Measurements from ENCODE around the gene CACNB1.
"Not testable (repeated sequence)": the region's sequence is repeated elsewhere in the genome, so short reads cannot be mapped to it uniquely, and the experiment has no call there.

CACNB1 gene

DNA sequence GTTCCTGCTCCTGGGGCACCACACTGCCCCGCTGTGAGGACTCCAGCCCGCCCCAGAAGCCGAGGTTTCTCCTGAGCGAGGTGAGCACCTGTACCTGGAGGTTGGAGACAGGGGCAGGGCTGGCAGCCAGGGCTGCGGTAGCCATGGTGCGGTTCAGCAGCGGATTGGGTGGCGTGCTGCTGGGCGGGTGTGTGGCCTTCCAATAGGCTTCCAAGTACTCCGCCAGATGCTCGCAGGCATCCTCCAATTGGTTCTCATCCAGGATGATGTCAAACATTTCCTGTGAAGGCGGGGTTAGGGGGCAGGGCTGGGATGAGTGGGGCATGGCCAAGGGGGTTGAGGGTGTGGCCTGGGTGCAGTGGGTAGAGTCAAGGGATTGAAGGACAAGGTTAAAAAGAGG is 20.2 kb downstream of the CACNB1 start:
- no peak for FAIRE-seq

DNA sequence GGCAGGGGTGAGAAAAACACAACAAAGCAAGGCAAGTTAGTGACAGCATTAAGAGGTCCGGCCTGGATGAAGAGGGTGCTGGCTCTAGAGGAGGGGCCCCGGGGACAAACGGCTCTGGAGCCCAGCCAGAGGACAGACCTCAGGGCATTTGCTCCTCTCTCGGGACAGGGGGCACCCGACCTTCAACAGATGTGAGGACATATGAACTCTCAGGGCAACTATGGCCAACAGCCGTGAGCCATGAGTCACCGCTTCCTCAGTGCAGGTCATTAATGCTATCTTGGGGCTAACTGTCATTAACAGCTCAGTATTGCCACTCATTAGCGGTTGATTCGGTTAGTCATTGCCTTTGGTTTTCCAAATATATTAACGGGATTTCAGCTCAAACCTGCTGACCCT is 21.8 kb downstream of the CACNB1 start:
- DNase-seq (ENCODE audit: low spot score) (no peak), FAIRE-seq (no peak)

More for the DNA sequence above, 20.2 kb downstream of the CACNB1 start:
- DNase-seq (ENCODE audit: low spot score) = no peak

DNA sequence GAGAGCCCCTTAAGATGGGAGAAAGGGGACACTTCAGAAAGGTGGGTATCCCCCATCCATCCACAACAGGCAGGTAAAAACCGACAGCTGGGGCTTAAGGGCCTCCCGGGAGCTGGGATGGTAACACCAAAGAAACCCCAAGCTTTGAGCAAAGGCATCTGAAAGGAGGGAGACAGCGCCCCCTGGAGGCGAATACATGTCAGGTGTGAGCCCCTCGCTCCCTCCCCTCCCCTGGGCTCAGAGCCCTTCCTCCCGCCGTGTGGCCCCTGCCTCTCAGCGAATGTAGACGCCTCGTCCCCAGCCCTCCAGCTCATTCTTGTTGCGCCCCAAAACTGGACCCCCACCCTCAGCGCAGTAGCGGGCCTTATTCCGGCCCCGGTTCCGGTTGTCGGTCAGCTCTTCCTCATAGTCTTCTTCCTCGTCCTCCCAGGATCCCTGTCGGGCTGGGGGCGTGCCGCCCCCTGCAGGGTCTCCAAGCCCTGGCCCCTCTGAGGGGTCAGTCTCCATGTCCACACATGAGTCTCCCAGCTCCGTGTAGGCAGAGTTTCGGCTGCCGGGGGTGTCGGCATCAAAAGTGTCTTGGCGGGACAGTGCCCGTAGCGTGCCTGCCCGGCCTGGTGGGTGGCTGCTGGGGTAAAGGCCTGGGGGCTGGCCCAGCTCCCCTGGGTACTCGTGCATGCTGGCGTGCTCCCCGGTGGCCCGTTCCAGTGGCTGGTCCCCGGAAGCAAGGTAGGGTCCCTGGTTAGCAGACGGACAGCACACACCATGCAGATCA is 22.4 kb downstream of the CACNB1 start:
- FAIRE-seq = peak; percentile 42

DNA sequence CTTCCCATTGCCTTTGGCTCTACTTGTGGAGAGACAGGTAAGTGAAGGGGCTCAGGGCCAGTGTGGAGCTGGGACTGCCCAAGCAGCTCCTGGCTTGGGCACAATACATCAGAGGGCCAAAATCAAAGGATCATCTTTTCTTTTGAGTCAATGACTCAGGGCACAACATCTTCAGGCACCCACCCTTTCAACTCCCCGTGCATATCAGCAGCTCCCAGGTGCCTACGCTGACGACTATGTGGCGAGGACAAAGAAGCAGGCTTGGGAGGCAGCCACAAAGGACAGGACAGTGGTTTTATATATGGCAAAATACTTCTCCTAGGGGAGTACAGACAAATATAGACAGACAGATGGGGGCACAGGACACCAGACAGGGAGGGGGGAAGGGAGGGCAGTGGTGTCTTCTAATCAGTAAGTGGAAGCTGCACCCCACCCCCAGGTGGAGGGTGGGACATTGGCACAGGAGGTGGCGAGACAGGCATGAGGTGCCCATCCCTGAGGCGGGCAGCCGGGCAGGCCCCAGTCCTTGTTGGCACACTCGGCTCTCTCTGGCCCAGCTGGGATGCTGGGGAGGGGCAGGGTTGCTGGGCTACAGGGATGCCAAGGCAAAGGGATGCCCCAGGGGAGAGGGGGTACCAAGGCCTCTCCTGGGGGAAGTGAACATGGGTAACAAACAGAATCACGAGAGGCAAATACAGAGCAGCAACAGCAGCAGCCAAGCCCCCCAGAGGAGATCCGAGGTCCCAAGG is 23.8 kb downstream of the CACNB1 start:
- DNase-seq (ENCODE audit: low spot score) (no peak), FAIRE-seq (no peak)

More for the DNA sequence above, 22.4 kb downstream of the CACNB1 start:
- peak; percentile 75 for DNase-seq (ENCODE audit: low spot score)

DNA sequence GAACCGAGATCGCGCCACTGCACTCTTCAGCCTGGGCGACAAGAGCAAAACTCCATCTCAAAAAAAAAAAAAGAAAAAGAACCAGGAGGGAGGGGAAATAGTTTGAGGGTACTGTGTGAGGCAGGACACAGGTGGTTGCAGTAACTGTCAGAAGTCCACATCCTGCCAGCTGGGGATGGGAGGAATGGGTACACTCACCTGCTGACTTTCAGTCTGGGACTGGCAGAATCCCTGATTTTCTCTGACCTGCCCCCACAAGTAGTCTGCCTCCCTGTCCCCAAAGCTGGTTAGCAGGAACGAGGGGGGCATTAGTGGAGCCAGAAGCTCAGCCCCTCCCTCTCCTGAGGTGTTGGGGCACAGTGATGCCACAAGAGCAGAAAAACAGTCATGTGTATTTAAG is 24.4 kb downstream of the CACNB1 start:
- DNase-seq (ENCODE audit: low spot score) (no peak), FAIRE-seq (no peak)

DNA sequence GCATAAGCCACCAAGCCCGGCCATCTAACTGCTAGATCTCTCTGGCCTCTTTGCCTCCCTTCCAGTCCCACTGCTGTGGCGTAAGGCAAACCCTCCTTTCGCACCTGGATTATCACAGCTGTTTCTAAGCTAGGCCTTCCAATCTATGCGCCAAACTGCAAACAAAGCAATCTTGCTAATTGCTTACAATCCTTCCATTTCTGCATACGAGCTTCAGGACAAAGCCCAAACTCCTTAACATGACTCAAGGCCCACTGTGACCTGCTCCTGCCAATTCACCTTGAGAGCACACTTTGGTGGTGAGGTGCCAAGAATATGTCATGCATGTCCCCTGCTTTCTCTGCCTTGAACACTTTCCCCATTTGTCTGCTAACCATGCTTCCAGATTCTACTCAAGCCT is 25.5 kb downstream of the CACNB1 start:
- DNase-seq (ENCODE audit: low spot score) (no peak), FAIRE-seq (peak; percentile 9)

DNA sequence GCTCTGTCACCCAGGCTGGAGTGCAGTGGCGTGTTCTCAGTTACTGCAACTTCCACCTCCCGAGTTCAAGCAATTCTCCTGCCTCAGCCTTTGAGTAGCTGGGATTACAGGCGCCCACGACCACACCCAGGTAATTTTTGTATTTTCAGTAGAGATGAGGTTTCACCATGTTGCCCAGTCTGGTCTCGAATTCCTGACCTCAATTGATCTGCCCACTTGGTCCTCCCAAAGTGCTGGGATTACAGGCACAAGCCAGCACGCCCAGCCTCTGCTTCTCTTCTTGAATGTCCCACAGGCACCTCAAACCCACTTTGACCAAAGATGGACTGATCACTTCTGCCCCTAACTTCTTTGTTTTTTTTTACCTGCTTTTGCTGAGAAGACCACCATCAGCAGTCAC is 26.9 kb downstream of the CACNB1 start:
- FAIRE-seq (no peak), DNase-seq (ENCODE audit: low spot score) (no peak)

DNA sequence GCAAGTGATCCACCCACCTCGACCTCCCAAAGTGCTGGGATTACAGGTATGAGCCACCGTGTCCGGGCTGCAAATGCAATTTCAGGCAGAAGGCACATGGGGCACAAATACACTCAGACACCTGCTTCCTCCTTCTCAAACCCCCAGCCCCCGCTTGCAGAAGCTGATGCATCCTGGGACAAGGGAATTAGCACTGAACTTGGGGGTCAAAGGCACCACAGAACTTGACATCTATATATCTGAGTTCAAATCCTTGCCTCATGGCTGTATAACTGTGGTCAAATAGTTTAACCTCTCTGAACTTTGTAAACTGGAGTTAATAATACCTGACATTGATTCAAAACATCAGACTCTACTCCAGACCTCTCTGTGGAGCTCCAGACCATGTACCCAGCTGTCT is 27.4 kb downstream of the CACNB1 start:
- no peak for FAIRE-seq

DNA sequence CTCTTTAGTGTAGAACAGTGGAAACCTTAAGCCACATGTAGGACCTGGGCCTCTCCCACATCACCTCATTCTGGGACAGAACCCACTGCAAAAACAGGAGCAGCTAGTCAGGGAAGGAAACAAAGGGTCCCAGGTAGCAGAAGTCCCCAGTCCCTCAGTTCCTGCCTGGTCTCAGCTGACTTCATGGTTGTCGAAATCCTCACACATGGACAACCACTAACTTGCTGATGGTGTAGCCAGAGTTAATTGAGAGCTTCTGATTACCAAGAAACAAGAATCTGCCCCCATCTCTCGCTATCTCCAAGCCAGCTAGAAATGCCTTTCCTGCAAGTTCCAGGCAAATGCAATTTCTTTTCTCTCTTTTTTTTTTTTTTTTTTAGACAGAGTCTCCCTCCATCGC is 28.0 kb downstream of the CACNB1 start:
- no peak for FAIRE-seq

More for the DNA sequence above, 27.4 kb downstream of the CACNB1 start:
- DNase-seq (ENCODE audit: low spot score) = no peak

DNA sequence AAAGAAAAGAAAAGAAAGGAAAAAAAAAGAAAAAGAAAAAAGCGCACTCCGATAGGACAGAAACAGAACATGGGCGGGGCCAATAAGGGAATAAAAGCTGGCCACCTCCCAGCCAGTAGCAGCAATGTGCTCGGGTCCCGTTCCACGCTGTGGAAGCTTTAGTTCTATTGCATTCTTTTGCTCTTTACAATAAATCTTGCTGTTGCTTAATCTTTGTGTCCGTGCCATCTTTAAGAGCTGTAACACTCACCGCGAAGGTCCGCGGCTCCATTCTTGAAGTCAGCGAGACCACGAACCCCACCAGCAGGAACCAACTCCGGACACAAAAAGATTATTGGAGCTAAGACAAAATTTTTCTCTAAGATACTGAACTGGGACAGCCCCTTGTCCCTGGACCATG is 28.4 kb downstream of the CACNB1 start:
- no peak for DNase-seq (ENCODE audit: low spot score)

More for the DNA sequence above, 28.0 kb downstream of the CACNB1 start:
- DNase-seq (ENCODE audit: low spot score) = no peak

DNA sequence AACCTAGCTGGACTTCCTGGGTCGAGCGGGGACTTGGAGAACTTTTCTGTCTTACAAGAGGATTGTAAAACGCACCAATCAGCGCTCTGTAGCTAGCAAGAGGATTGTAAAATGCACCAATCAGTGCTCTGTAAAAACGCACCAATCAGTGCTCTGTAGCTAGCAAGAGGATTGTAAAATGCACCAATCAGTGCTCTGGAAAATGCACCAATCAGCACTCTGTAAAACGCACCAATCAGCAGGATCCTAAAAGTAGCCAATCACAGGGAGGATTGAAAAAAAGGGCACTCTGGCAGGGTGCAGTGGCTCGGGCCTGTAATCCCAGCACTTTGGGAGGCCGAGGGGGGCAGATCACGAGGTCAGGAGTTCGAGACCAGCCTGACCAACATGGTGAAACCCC is 29.0 kb downstream of the CACNB1 start:
- FAIRE-seq; DNase-seq (ENCODE audit: low spot score): not testable (repeated sequence)

More for the DNA sequence above, 28.4 kb downstream of the CACNB1 start:
- no peak for FAIRE-seq

DNA sequence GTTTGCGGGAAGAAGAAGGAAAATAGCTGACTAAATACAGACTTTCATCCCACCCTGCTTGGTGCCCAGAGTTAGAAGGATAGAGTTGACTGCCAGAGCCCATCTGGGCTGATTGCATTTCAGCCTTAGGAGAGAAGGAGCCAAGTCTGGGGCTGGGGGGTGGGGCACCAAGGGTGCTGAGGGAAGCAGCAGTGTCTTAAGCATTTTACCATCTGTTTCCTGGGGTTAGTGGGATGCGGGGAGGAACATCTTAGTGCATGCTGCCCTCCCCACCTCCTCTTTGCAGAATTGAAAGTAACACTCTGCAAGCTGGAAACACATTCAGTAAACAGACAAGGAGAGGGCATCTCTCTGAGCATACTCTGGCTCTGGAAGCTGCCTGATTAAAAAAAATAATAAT is 30.0 kb downstream of the CACNB1 start:
- no peak for FAIRE-seq

DNA sequence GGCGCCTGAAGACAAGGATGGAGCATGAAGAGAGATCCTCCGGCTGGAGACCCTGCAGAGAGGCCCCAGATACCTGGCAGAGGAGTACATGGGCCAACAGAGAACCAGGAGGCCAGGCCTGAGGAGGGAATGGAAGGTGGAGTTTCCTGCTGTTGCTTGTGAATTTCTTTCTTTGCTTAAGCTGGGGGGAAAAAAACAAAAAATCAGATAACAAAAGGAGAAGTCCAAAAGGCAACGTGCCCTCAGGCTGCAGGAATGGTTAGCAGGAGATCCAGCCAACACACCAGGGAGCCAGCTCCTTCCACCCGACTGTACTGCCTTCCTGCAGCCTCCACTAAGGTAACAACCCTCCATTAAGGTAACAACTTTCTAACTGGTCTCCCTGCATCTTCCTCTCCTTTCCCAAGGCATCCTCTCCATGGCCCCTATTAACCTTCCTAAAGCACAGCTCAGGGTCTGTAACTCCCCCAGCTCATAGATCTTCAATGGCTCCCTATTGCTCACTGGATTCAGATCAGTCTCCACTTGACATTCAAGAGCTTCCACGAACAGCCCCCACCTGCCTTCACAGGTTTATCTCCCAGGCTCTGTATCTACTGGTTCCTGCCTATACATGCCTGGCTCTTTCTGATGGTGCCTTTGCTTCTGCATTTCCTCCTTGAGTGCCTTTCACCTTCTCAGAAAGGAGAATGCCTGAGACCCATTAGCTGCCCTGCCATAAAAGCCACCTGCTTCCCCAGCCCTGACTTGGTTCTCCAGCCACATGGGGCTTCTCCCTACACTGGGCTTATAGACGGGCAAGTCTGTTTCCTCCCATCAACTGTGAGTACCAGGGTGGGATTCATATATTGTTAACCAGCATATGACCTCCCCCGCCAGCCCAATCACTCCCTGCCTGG is 30.8 kb downstream of the CACNB1 start:
- FAIRE-seq = no peak
- DNase-seq (ENCODE audit: low spot score) = no peak

More for the DNA sequence above, 30.0 kb downstream of the CACNB1 start:
- DNase-seq (ENCODE audit: low spot score) = no peak

DNA sequence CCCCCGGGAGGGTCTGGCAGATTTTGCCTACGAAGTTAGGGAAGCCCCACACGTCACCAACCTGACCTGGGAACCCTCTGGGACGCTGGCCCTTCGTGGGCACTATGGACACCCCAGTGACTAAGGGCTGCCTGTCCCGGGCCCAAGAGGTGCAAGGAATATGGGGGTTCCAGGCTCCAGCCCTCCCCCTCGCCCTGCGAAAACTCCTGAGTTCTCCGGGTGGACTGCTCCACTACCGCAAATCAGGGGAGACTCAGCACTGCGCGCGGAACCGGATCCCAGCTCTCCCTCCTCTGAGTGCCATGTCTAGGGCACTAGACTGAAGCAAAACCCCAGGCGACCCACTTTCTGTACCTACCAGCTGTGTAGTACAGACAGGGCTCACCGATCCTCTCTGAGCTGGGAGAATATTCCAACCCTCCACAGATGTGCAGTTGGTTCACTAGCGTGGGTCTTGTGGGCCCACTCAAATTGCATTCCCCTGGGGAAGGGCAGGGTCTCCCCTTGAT is 31.6 kb downstream of the CACNB1 start, which contains the start of gene ARL5C:
Gene ARL5C (minus strand): TSS at position 321 of the 509 bp plus-strand sequence. CDS start 401 bp downstream, outside the sequence.
- FAIRE-seq (no peak), DNase-seq (ENCODE audit: low spot score) (no peak)

DNA sequence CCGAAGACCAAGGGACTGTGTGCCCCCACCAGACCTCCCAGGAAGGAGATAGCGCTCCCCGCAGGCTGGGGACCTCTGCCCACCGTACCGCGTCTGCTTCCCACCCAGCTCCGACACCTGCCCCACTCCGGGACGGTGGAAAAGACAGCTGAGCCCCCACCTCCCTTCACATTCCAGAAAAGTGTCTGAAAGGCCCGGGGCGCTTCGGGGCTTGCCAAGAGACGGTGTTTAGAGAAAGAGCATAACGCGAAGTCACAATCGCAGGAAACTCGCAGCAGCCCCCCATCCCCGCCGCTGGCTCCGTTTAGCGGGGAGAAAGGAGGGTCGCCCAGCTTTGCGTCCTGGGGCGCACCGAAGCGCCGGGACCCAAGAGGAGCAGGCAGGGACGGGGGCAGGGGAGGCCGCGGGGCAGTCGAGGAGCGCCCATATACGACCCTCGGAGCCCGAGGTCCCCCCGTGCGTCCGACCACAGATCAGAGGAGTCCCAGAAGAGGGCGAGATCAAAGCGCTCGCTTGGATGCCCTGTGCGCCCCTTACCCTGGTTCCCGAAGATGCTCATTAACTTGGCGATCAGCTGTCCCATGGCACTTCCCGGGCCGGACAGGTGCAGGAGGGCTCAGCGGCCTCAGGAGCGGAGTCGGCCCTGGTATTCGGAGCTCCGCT is 32.2 kb downstream of the CACNB1 start:
- DNase-seq (ENCODE audit: low spot score) = no peak
- FAIRE-seq = no peak

DNA sequence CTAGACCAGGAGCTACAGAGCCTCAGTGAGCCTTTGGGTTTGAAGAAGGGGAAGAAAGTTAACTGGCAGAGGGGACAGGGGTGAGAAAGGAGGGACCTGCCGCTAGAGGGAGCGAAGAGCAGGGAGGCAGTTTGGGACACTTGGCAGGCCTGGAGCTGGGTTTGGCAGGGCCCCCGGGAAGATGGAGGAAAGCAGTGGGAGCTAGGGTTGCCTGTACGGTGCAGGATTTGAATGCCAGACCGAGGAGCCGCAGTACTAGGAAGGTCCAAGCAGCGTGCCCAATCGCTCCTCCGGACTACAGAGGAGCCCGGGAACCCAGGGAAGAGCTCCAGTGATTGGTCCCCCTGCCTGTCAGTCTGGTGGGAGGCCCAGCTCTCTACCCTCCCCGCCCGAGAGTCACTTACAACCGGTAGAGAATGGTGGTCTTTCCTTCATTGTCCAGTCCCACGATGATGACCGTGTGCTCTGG is 32.8 kb downstream of the CACNB1 start:
- FAIRE-seq (peak; percentile 27), DNase-seq (ENCODE audit: low spot score) (peak; percentile 87)

DNA sequence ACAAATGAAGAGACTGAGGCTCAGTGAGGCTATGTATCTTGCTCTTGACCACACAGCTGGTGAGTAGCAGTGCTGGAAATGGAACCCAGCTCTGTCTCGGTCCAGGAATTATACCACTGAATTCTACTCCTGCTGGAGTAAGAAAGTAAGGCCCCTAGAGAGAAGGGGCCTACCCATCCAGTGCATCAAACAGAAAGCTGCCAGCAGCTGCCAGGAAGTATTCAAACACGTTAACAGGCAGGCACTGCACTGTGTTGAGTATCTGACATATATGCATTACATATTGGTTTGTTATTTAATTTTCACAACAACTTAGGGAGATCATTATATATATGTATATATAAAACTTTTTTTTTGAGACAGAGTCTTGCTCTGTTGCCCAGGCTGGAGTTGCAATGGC is 35.5 kb downstream of the CACNB1 start:
- FAIRE-seq = no peak
- DNase-seq (ENCODE audit: low spot score) = no peak

DNA sequence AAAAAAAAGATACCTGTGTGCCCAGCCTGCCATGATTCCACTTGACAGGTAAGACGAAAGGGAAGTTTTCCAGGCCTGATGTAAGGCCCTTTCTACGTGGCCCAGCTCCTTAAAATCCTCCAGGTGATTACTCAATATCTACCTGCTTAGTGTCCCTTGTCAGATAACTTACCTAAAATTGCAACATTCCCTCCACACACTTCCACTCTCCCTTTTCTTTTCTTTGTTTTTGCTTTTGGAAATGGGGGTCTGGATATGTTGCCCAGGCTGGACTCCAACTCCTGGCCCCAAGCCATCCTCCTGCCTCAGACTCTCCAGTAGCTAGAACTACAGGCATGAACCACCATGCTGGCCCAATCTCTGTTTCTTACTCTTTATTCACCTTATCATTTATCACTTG is 38.8 kb downstream of the CACNB1 start:
- no peak for FAIRE-seq

DNA sequence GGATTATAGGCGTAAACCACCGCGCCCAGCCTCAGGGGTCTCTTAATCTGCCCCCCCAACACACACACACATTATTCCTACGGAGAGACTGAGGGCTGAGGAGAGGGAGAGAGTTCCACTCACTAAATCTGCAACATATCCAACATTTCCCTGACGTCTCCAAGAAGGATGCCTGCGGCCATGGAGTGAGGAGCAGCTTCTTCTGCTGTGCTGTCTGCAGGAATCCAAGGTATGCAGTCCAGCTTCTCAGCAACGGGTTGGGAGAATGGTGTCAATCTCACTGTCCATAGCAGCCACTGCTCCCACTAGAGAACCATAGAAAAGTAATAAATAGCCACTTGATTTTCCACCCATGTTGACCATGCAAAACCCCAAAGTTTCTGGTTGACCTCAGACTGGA is 41.0 kb downstream of the CACNB1 start:
- DNase-seq (ENCODE audit: low spot score) = no peak

More for the DNA sequence above, 38.8 kb downstream of the CACNB1 start:
- DNase-seq (ENCODE audit: low spot score) = no peak

DNA sequence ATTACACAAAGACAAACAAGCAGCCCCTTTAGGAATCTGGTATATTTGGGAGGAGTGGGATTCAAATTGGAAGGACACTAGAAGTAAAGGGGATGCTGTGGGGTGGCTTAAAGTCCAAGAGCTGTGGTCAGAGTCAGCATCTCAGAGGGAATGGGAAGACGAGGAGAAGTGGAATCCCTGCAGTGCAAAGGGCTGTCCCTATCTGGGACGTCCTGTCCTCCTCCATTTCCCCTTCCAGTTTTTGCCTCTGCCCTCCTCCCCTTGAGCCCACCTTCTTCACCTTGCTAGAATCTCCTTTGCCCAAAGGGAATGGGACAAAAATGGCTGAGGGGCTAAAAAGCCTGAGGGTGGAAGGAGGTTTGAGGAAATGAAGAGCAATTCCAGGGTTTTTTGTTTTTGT is 41.8 kb downstream of the CACNB1 start:
- no peak for DNase-seq (ENCODE audit: low spot score)
- FAIRE-seq = no peak

More for the DNA sequence above, 41.0 kb downstream of the CACNB1 start:
- no peak for FAIRE-seq

Data from urothelium cell line (cell line).